Measurements from ENCODE around the gene PLSCR5. TPM values are rescaled to one million over a fixed set of nuclear protein-coding genes. Genes with fewer than 3 reads are reported as not detected.

Gene PLSCR5
- under 0.01 TPM for total RNA-seq

DNA sequence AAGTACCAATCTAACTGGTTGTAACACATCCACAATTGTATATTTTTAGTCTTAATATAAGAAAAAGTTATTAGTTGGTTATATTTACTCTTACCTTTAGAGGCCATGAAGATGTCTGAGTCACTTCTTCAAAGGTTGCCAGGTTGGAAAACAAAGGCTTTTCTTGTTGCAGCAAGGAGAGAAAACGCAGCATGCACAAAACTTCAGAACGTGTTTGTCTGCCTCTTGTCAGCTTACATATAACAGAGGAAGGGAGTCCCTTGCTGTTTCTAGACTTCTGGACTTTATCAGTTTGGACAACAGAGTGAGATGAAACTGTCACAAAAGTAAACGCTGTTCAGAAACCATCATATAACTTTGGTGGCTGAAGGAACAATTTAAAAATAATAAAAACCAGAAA lies at the start of gene PLSCR5:
PLSCR5 (minus strand) TSS at position 241 of the 400 bp plus-strand sequence; CDS start at position 107, 134 bp downstream.
- FAIRE-seq, result no peak

GRCh38 chr3:146653978-146654377 lies 48.8 kb upstream of the PLSCR5 start:
- FAIRE-seq, result no peak
- no peak for DNase-seq (ENCODE audit: low spot score in 2 of 2)

More for the DNA sequence above, at the start of gene PLSCR5:
- DNase-seq (ENCODE audit: low spot score in 2 of 2), result no peak

GRCh38 chr3:146650691-146651442 lies 45.7 kb upstream of the PLSCR5 start:
- no peak for DNase-seq (ENCODE audit: low spot score in 2 of 2)
- FAIRE-seq, result no peak

GRCh38 chr3:146646261-146646660 lies 41.1 kb upstream of the PLSCR5 start:
- DNase-seq (ENCODE audit: low spot score in 2 of 2) (no peak), FAIRE-seq (no peak)

- DNase-seq (ENCODE audit: low spot score in 2 of 2), result peak in 1 of 2 donors; percentile 8
- peak; percentile 78 for FAIRE-seq
These were observed 36.1 kb upstream of the PLSCR5 start for GRCh38 chr3:146640955-146641867.

- FAIRE-seq (no peak), DNase-seq (ENCODE audit: low spot score in 2 of 2) (no peak)
These were observed 35.2 kb upstream of the PLSCR5 start for GRCh38 chr3:146640361-146640760.

GRCh38 chr3:146638718-146639117 lies 33.6 kb upstream of the PLSCR5 start:
- DNase-seq (ENCODE audit: low spot score in 2 of 2) (no peak), FAIRE-seq (peak; percentile 90)

- DNase-seq (ENCODE audit: low spot score in 2 of 2), result no peak
- FAIRE-seq, result no peak
These were observed 32.7 kb upstream of the PLSCR5 start for GRCh38 chr3:146637871-146638270.

DNA sequence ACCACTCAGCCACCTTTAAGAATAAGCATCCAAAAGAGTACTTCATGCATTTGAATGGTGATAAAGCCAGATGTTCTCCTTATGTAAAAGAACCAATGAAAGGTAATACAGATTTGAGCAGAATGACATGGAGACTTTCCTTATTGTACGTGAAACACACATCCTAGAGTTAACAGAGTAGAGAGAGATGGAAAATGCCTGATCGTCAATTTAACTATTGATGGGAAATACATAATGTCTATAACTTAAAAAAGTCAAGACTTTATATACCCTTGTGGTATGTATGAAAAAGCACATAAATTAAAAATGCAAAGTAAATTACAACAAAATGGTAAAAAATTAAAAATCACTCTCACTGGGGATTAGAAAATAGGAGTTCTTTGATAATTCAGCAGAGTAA lies 31.7 kb upstream of the PLSCR5 start:
- FAIRE-seq (no peak), DNase-seq (ENCODE audit: low spot score in 2 of 2) (no peak)

DNA sequence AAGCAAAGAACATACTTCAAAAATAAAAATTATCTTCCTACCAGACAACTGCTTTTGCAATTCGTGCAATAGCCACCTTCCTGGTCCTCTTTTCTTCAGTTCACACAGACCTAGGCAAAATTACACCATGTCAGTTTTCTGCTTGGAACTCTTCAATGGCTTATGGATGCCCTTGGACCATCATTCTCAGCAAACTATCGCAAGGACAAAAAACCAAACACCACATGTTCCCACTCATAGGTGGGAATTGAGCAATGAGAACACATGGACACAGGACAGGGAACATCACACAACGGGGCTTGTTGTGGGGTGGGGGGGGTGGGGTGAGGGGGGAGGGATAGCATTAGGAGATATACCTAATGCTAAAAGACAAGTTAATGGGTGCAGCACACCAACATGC lies 29.2 kb upstream of the PLSCR5 start:
- FAIRE-seq, result no peak
- DNase-seq (ENCODE audit: low spot score in 2 of 2), result no peak

GRCh38 chr3:146628671-146629070 lies 23.5 kb upstream of the PLSCR5 start:
- DNase-seq (ENCODE audit: low spot score in 2 of 2) (no peak), FAIRE-seq (no peak)

DNA sequence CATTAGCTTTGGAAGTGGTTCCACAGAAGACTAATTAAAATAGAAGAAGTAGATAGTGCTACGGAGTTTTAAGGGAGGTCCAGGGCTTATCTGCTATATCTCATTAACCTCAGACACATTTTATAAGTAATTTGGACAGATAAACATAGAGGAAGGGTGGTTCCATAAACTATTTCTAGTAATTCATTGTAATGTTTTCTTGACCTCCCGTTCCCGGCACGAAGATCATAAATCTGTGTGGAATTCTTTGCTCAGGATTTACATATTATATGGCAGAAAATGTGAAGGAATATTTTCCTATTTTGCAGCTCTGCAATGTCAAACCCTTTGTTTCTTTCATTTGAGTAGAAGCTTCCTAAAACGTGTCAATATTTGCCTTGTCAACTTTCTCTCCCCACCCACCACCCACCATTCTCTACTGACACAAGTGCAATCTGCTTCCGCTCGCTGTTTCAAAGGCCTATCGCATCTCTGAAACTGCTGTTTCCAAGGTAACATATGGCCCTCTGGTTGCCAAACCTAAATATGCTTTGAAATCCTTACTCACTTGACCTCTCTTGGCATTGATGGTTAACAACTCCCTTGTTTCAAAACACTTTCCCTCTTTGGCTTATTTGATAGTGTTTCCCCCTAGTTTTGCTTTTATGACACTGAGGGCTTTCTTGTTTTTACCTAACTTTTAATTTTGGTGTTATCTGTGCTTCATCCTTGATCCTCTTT lies 21.4 kb upstream of the PLSCR5 start:
- no peak for DNase-seq (ENCODE audit: low spot score in 2 of 2)
- no peak for FAIRE-seq

DNA sequence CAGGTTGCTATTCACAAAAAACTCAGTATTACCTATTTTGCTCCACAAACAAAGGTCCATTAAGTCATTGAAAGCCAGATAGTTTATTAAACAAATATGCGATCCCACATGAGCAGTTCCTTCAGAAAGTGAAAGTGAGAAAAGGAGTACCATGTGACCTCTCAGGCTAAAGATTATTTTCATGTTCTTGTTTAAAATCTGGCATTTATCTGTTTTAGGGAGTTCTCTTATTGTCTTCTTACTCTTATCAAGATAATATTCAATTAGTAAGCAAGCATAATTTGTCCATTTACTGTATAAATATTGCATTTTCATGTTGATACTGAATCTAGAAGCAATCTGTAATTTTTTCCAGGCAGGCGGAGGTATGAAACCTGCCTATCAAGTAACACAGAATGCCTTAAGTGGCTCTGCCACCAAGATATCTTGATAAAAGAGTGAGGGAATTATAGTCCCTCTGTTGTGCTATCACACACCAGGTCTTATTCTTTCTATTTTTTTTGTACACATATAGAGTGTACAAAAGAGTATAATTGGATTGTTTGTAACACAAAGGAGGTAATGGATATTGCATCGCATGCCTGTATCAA lies 20.1 kb upstream of the PLSCR5 start:
- FAIRE-seq, result no peak
- no peak for DNase-seq (ENCODE audit: low spot score in 2 of 2)

- no peak for DNase-seq (ENCODE audit: low spot score in 2 of 2)
- FAIRE-seq, result no peak
These were observed 16.6 kb upstream of the PLSCR5 start for GRCh38 chr3:146621723-146622122.

- FAIRE-seq (no peak), DNase-seq (ENCODE audit: low spot score in 2 of 2) (no peak)
These were observed 6.9 kb upstream of the PLSCR5 start for GRCh38 chr3:146612015-146612414.

DNA sequence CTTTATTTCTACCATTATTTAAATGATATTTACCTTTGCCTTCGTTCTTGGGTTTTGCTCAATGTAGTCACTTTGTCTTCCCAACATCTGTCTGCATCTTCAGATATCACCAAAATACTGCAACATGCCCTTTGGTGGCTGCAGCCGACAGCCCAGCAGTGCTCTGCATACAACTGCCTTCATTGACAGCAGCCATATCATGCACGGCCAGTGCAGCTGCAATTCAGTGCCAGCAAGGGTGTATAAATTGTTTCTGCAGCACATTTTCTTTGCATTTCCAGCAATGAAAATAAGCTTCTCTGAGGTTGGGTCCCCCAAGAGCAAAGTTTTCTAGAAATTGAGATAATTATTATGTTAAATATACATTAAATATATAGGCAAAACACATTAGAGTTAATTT lies 6.0 kb upstream of the PLSCR5 start:
- DNase-seq (ENCODE audit: low spot score in 2 of 2), result no peak
- FAIRE-seq, result no peak

GRCh38 chr3:146598535-146598934 lies 6.6 kb downstream of the PLSCR5 start:
- FAIRE-seq, result no peak
- DNase-seq (ENCODE audit: low spot score in 2 of 2), result no peak

DNA sequence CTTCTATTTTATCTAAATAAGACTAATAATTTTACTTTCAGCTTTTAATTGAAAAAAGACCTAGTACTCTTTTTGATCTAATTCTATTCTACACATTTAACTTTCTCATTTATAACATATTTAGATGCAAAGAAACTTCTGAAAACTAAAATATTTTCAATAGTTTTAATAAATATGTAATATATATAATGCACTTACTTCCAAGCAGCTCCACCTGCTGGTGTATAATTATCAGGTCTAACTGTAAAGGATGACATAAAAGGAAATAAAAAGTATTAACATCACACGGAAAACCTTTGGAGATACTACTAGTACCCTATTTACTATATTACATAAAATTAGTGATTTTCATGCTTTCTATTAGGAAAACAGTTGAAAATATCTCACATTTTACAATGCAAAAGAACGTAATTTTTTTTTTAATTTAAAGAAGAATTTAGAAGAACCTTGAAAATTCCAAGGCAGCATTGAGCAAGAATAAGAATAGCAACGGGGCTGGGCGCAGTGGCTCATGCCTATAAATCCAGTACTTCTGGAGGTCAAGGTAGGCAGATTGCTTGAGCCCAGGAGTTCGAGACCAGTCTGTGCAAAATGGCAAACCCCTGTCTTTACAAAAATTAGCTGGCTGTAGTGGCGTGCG lies 10.2 kb downstream of the PLSCR5 start:
- FAIRE-seq (peak; percentile 74), DNase-seq (ENCODE audit: low spot score in 2 of 2) (no peak)

- no peak for FAIRE-seq
- no peak for DNase-seq (ENCODE audit: low spot score in 2 of 2)
These were observed 11.4 kb downstream of the PLSCR5 start for GRCh38 chr3:146593776-146594175.

DNA sequence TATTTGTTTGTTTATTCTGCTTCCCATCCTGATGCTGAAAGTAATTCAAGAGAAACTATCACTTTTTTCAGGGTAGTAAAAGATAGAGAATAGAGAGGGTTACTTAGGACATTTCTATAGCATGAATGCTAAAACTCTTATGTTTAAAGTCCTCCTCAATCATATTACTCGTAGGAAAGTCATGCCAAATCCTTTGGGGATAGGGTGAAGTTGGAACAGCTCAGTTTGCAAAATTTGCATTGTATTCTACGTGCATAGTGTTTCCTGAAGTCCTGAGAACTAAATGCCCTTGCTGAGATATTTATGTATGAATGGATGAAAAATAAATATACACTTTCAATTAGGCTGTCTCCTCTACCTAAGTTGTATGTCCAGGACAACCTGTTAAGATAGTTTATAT lies 14.6 kb downstream of the PLSCR5 start:
- no peak for FAIRE-seq
- DNase-seq (ENCODE audit: low spot score in 2 of 2), result no peak

All from frontal cortex (tissue), 4 donors.